ENCODE measurements around the gene CHM. TPM values are rescaled to one million over a fixed set of nuclear protein-coding genes. Genes with fewer than 3 reads are reported as not detected.
A peak's percentile ranks its signal among the peaks of the same experiment; 100 is the strongest.

The CHM gene
- total RNA-seq, 2 experiments from 2014 or later, result 9.2 to 11.6 TPM

- TF ChIP-seq CTCF (IDR thresholded peaks at IDR 0.05), result no peak
- Mint-ChIP-seq H3K27me3 (no peaks in the 10 kb centered on the region), H3K9me3 (no peaks in the 10 kb centered on the region), H3K36me3 (ENCODE audit: low read depth) (no peaks in the 10 kb centered on the region), H3K27ac (no peak overlapping the region), H3K4me1 (ENCODE audit: low read depth) (peaks cover 20% of the 10 kb centered on the region), H3K4me3 (no peak overlapping the region)
- DNase-seq, result no peak
- ATAC-seq, result no peak
- ChIA-PET POLR2A (no interaction called here), CTCF (no interaction called here)
- intact Hi-C loops (cut with micrococcal nuclease), result no loop called here
Measured at GRCh38 chrX:85996555-85996954, 50.8 kb downstream of the CHM start.

GRCh38 chrX:85995641-85996040, 51.7 kb downstream of the CHM start:
- intact Hi-C loops (cut with micrococcal nuclease), result no loop called here
- H3K36me3 Mint-ChIP-seq (ENCODE audit: low read depth), result no peaks in the 10 kb centered on the region
- DNase-seq (no peak), ATAC-seq (no peak)
- POLR2A ChIA-PET, result no interaction called here
- H3K4me3 Mint-ChIP-seq, result no peak overlapping the region
- no peaks in the 10 kb centered on the region for H3K9me3 Mint-ChIP-seq
- no peak for TF ChIP-seq CTCF (IDR thresholded peaks at IDR 0.05)
- H3K27me3 Mint-ChIP-seq, result no peaks in the 10 kb centered on the region
- H3K4me1 Mint-ChIP-seq (ENCODE audit: low read depth), result peaks cover 18% of the 10 kb centered on the region
- CTCF ChIA-PET, result no interaction called here
- H3K27ac Mint-ChIP-seq, result no peak overlapping the region

DNA sequence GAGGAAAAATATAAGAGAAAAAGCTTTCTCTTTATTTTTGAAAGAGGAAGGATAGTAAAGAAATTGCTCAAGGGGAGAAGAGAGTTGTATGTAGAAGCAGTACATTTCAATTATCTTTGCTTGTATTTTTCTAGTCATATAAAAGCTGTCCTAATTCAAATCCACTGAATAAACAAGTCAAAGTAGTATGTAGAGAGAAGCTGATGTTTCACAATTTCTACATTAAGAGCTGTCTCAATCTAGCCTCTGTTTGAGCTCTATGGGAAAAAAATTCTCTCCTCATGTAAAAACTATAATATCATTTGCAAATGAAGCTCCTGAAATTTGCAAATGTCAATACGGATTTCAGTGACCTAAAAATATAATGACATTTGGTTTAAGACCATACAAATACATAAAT, 52.6 kb downstream of the CHM start:
- H3K4me1 Mint-ChIP-seq (ENCODE audit: low read depth), result peaks cover 18% of the 10 kb centered on the region
- no peaks in the 10 kb centered on the region for H3K27me3 Mint-ChIP-seq
- ChIA-PET CTCF (interaction anchor here (1.4 kb wide), 1 partner anchor 8 kb away, joined by 3 read pairs; no protein-coding TSS in a partner anchor), POLR2A (no interaction called here)
- ATAC-seq (no peak), DNase-seq (no peak)
- no peak overlapping the region for H3K4me3 Mint-ChIP-seq
- H3K36me3 Mint-ChIP-seq (ENCODE audit: low read depth), result no peaks in the 10 kb centered on the region
- H3K9me3 Mint-ChIP-seq, result no peaks in the 10 kb centered on the region
- H3K27ac Mint-ChIP-seq, result no peak overlapping the region
- no peak for TF ChIP-seq CTCF (IDR thresholded peaks at IDR 0.05)
- intact Hi-C loops (cut with micrococcal nuclease), result no loop called here

DNA sequence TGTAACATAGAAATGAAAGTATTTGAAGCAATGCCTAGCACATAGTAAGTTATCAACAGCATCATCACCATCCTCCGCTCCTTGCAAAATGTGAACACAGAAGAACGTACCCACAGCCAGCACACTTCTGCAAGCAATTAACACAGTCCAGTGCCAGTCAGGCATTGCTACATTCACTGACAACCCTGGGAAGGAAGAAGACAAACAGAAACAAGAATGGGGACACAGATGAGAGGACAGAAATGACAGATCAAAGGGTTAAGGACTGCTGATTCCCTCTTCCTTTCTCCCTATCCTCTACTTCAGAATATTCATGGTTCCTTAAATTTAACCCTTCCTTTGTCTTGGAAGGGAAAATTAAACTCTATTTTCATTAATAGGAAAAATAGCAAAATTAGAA, 53.1 kb downstream of the CHM start:
- TF ChIP-seq CTCF (IDR thresholded peaks at IDR 0.05), result no peak
- ChIA-PET POLR2A (no interaction called here), CTCF (interaction anchor here (1.4 kb wide), 1 partner anchor 8 kb away, joined by 3 read pairs; no protein-coding TSS in a partner anchor)
- no peaks in the 10 kb centered on the region for H3K9me3 Mint-ChIP-seq
- ATAC-seq (no peak), DNase-seq (no peak)
- H3K4me1 Mint-ChIP-seq (ENCODE audit: low read depth), result peaks cover 18% of the 10 kb centered on the region
- intact Hi-C loops (cut with micrococcal nuclease), result no loop called here
- no peaks in the 10 kb centered on the region for H3K36me3 Mint-ChIP-seq (ENCODE audit: low read depth)
- H3K27ac Mint-ChIP-seq, result no peak overlapping the region
- H3K4me3 Mint-ChIP-seq, result no peak overlapping the region
- H3K27me3 Mint-ChIP-seq, result no peaks in the 10 kb centered on the region

- Mint-ChIP-seq H3K9me3 (no peaks in the 10 kb centered on the region), H3K27me3 (no peaks in the 10 kb centered on the region), H3K27ac (peak overlapping the region; percentile 2), H3K36me3 (ENCODE audit: low read depth) (no peaks in the 10 kb centered on the region), H3K4me1 (ENCODE audit: low read depth) (peaks cover 18% of the 10 kb centered on the region), H3K4me3 (no peak overlapping the region)
- ChIA-PET POLR2A (no interaction called here), CTCF (interaction anchor here (1.4 kb wide), 1 partner anchor 9 kb away, joined by 3 read pairs; no protein-coding TSS in a partner anchor)
- ATAC-seq (no peak), DNase-seq (no peak)
- no peak for TF ChIP-seq CTCF (IDR thresholded peaks at IDR 0.05)
- intact Hi-C loops (cut with micrococcal nuclease), result no loop called here
Measured at GRCh38 chrX:85993539-85994197, 53.7 kb downstream of the CHM start.

Data from activated CD8-positive, alpha-beta T cell treated with anti-CD3 and anti-CD28 coated beads for 36 hours (primary cell).